Measurements from ENCODE around the gene PTPRE.

- no peak for TF ChIP-seq CTCF (IDR thresholded peaks at IDR 0.05; ENCODE audit: insufficient read depth, low read length)
- peak; percentile 30; the same call in 1 of the 2 replicates for TF ChIP-seq POLR2AphosphoS5 (IDR thresholded peaks at IDR 0.05; ENCODE audit: low read depth)
- no peak for TF ChIP-seq REST (IDR thresholded peaks at IDR 0.05; ENCODE audit: insufficient replicate concordance, low read depth)
- no peak for TF ChIP-seq GABPA (IDR thresholded peaks at IDR 0.05; ENCODE audit: low read depth)
- no peak for TF ChIP-seq SPI1 (IDR thresholded peaks at IDR 0.05; ENCODE audit: borderline replicate concordance, low read depth)
Measured at GRCh38 chr10:128050936-128051335, 144.0 kb downstream of the PTPRE start.

Data from HL-60 (cell line).